ENCODE measurements around the gene KCNQ1OT1.

Gene KCNQ1OT1

GRCh38 chr11:2565447-2566222 lies 134.2 kb downstream of the KCNQ1OT1 start:
- Histone ChIP-seq H3K4me2 (ENCODE audit: low read depth, low read length, poor library complexity, severe bottlenecking) (no peak overlapping the region), H3K9me2 (replicated peaks; ENCODE audit: low read depth, low read length) (no peaks in the 10 kb centered on the region), H3K27me3 (ENCODE audit: insufficient read depth, low read length, poor library complexity, severe bottlenecking) (no peaks in the 10 kb centered on the region), H3F3A (ENCODE audit: low read depth) (no peaks in the 10 kb centered on the region), H4K20me1 (ENCODE audit: insufficient read depth, low read length, poor library complexity, severe bottlenecking) (no peaks in the 10 kb centered on the region), H3K79me2 (ENCODE audit: insufficient read depth, low read length) (no peaks in the 10 kb centered on the region), H2AFZ (ENCODE audit: low read length) (no peak overlapping the region), H3K9ac (ENCODE audit: low read depth, low read length, poor library complexity, severe bottlenecking) (no peak overlapping the region), H3K4me3 (ENCODE audit: low read length, poor library complexity, severe bottlenecking) (no peak overlapping the region), H3K4me1 (ENCODE audit: insufficient read depth, low read length, poor library complexity, severe bottlenecking) (peaks cover 3% of the 10 kb centered on the region), H3K36me3 (ENCODE audit: insufficient read depth, low read length) (no peaks in the 10 kb centered on the region), H3K9me3 (ENCODE audit: insufficient read depth, low read depth, low read length) (no peaks in the 10 kb centered on the region)
- TF ChIP-seq EZH2phosphoT487 (IDR thresholded peaks at IDR 0.05; ENCODE audit: borderline replicate concordance): no peak
- TF ChIP-seq CTCF (conservative IDR thresholded peaks at IDR 0.05; ENCODE audit: low read length): no peak

- Histone ChIP-seq H3F3A (ENCODE audit: low read depth) (no peaks in the 10 kb centered on the region), H3K9me3 (ENCODE audit: insufficient read depth, low read depth, low read length) (no peaks in the 10 kb centered on the region), H3K79me2 (ENCODE audit: insufficient read depth, low read length) (no peaks in the 10 kb centered on the region), H3K9ac (ENCODE audit: low read depth, low read length, poor library complexity, severe bottlenecking) (no peak overlapping the region), H3K4me3 (ENCODE audit: low read length, poor library complexity, severe bottlenecking) (no peak overlapping the region), H2AFZ (ENCODE audit: low read length) (no peak overlapping the region), H3K27me3 (ENCODE audit: insufficient read depth, low read length, poor library complexity, severe bottlenecking) (no peaks in the 10 kb centered on the region), H3K9me2 (replicated peaks; ENCODE audit: low read depth, low read length) (no peaks in the 10 kb centered on the region), H3K4me1 (ENCODE audit: insufficient read depth, low read length, poor library complexity, severe bottlenecking) (peaks cover 5% of the 10 kb centered on the region), H4K20me1 (ENCODE audit: insufficient read depth, low read length, poor library complexity, severe bottlenecking) (no peaks in the 10 kb centered on the region), H3K4me2 (ENCODE audit: low read depth, low read length, poor library complexity, severe bottlenecking) (no peak overlapping the region), H3K36me3 (ENCODE audit: insufficient read depth, low read length) (no peaks in the 10 kb centered on the region)
- no peak for TF ChIP-seq EZH2phosphoT487 (IDR thresholded peaks at IDR 0.05; ENCODE audit: borderline replicate concordance)
- no peak for TF ChIP-seq CTCF (conservative IDR thresholded peaks at IDR 0.05; ENCODE audit: low read length)
Observed at GRCh38 chr11:2564588-2565425, 135.0 kb downstream of the KCNQ1OT1 start.

- Histone ChIP-seq H4K20me1 (ENCODE audit: insufficient read depth, low read length, poor library complexity, severe bottlenecking) (no peaks in the 10 kb centered on the region), H3K9ac (ENCODE audit: low read depth, low read length, poor library complexity, severe bottlenecking) (no peak overlapping the region), H3K36me3 (ENCODE audit: insufficient read depth, low read length) (no peaks in the 10 kb centered on the region), H3K9me2 (replicated peaks; ENCODE audit: low read depth, low read length) (no peaks in the 10 kb centered on the region), H2AFZ (ENCODE audit: low read length) (no peak overlapping the region), H3K4me3 (ENCODE audit: low read length, poor library complexity, severe bottlenecking) (no peak overlapping the region), H3K9me3 (ENCODE audit: insufficient read depth, low read depth, low read length) (no peaks in the 10 kb centered on the region), H3K27me3 (ENCODE audit: insufficient read depth, low read length, poor library complexity, severe bottlenecking) (no peaks in the 10 kb centered on the region), H3K79me2 (ENCODE audit: insufficient read depth, low read length) (no peaks in the 10 kb centered on the region), H3F3A (ENCODE audit: low read depth) (no peaks in the 10 kb centered on the region), H3K4me1 (ENCODE audit: insufficient read depth, low read length, poor library complexity, severe bottlenecking) (peaks cover 8% of the 10 kb centered on the region), H3K4me2 (ENCODE audit: low read depth, low read length, poor library complexity, severe bottlenecking) (no peak overlapping the region)
- TF ChIP-seq EZH2phosphoT487 (IDR thresholded peaks at IDR 0.05; ENCODE audit: borderline replicate concordance) (no peak), CTCF (conservative IDR thresholded peaks at IDR 0.05; ENCODE audit: low read length) (no peak)
Observed at GRCh38 chr11:2564008-2564530, 135.7 kb downstream of the KCNQ1OT1 start.

Measured in Loucy (cell line).